GM12865 (cell line): ENCODE data around the gene SUSD6.

Experiments
- DNase-seq: peaks from one replicate; pipeline ENCODE4 v3.0.0; 2010; ENCODE audit warnings: low read depth
- H3K4me3 ChIP-seq: 2 replicates; pipeline ENCODE4 v1.5.1; 2011; ENCODE audit warnings: mild to moderate bottlenecking, low read depth, low read length, control low read depth
- CTCF ChIP-seq: IDR thresholded peaks from 2 replicates; pipeline ENCODE4 v1.5.1; 2011; ENCODE audit warnings: low read length, control low read depth, low read depth, inconsistent platforms; ENCODE audit not compliant: insufficient read depth; ENCODE audit errors: missing control alignments

SUSD6 gene

GRCh38 chr14:69670093-69670492 is 58.7 kb downstream of the SUSD6 start:
- no peak for DNase-seq
- no peak overlapping the region for H3K4me3 ChIP-seq
- no peak for TF ChIP-seq CTCF

- H3K4me3 ChIP-seq = no peak overlapping the region
- TF ChIP-seq CTCF = no peak
Observed at GRCh38 chr14:69671365-69672030, 60.1 kb downstream of the SUSD6 start.

GRCh38 chr14:69672356-69672755 is 61.0 kb downstream of the SUSD6 start:
- no peak for DNase-seq
- no peak overlapping the region for H3K4me3 ChIP-seq
- no peak for TF ChIP-seq CTCF

More at GRCh38 chr14:69671365-69672030, 60.1 kb downstream of the SUSD6 start:
- DNase-seq = no peak

GRCh38 chr14:69673104-69673503 is 61.7 kb downstream of the SUSD6 start:
- H3K4me3 ChIP-seq = no peak overlapping the region
- peak; percentile 2 for TF ChIP-seq CTCF
- DNase-seq = peak; percentile 84

GRCh38 chr14:69673578-69674305 is 62.3 kb downstream of the SUSD6 start:
- no peak for TF ChIP-seq CTCF
- H3K4me3 ChIP-seq = no peak overlapping the region
- no peak for DNase-seq

- no peak overlapping the region for H3K4me3 ChIP-seq
- TF ChIP-seq CTCF = no peak
- no peak for DNase-seq
Observed at GRCh38 chr14:69674546-69675244, 63.3 kb downstream of the SUSD6 start.
